ENCODE data around the gene MCC. TPM values are rescaled to one million over a fixed set of nuclear protein-coding genes. Genes with fewer than 3 reads are reported as not detected.

MCC gene
- polyA plus RNA-seq, 1 donor (not counting 4 experiments of a cell fraction or from before 2014, with no cell fraction given), result 24.6 TPM

GRCh38 chr5:113152380-113152740 is 335.9 kb downstream of the MCC start:
- H3K9me1 ChIP-seq (ENCODE audit: control insufficient read depth, extremely low read depth, insufficient read depth, low read length), result no peaks in the 10 kb centered on the region
- H3K27ac ChIP-seq (ENCODE audit: control insufficient read depth, insufficient read depth, low read length), result no peak overlapping the region
- FAIRE-seq (no peak), DNase-seq (ENCODE audit: low read depth, low spot score) (no peak)
- no peak overlapping the region for H3K9ac ChIP-seq (ENCODE audit: control insufficient read depth, extremely low read depth, insufficient read depth, low read length)
- H2AFZ ChIP-seq (ENCODE audit: control insufficient read depth, low read length), result no peak overlapping the region
- H3K27me3 ChIP-seq (ENCODE audit: control insufficient read depth, extremely low read depth, insufficient read depth, low read length), result no peaks in the 10 kb centered on the region
- no peaks in the 10 kb centered on the region for H4K20me1 ChIP-seq (ENCODE audit: control insufficient read depth, extremely low read depth, insufficient read depth, low read length)
- no peak overlapping the region for H3K4me3 ChIP-seq (ENCODE audit: control insufficient read depth in 2 of 3, extremely low read depth in 1 of 3, insufficient read depth in 2 of 3, low read depth in 1 of 3, low read length in 3 of 3)
- H3K4me2 ChIP-seq (ENCODE audit: control insufficient read depth, extremely low read depth, insufficient read depth, low read depth, low read length), result no peak overlapping the region
- dilution Hi-C loops (cut with MboI; ENCODE audit: extremely low pct_ligation_motif_present, low sequenced_read_pairs), result no loop called here
- no peaks in the 10 kb centered on the region for H3K9me3 ChIP-seq (ENCODE audit: control insufficient read depth, low read depth, low read length)
- peaks cover under 1% of the 10 kb centered on the region for H3K4me1 ChIP-seq (ENCODE audit: control insufficient read depth, extremely low read depth, insufficient read depth, low read length)
- peaks cover 3 to 6% of the 10 kb centered on the region in 2 experiments for H3K36me3 ChIP-seq (ENCODE audit: control insufficient read depth in 2 of 2, extremely low read depth in 1 of 2, insufficient read depth in 2 of 2, low read length in 2 of 2)
- TF ChIP-seq EZH2 (IDR thresholded peaks at IDR 0.05; ENCODE audit: low read length), result no peak
- no peak for TF ChIP-seq CTCF (optimal IDR thresholded peaks at IDR 0.05 in 1 of 3, IDR thresholded peaks at IDR 0.05 in 1 of 3, conservative IDR thresholded peaks at IDR 0.05 in 1 of 3; ENCODE audit: extremely low read depth in 1 of 3, insufficient read depth in 2 of 3, low read length in 3 of 3)
- H3K79me2 ChIP-seq (ENCODE audit: control insufficient read depth, insufficient read depth, low read length), result peaks cover 29% of the 10 kb centered on the region

- dilution Hi-C loops (cut with MboI; ENCODE audit: extremely low pct_ligation_motif_present, low sequenced_read_pairs), result no loop called here
Observed at GRCh38 chr5:113151641-113152379, 336.4 kb downstream of the MCC start.

More at GRCh38 chr5:113151641-113152379, 336.4 kb downstream of the MCC start:
- no peak overlapping the region for H3K9ac ChIP-seq (ENCODE audit: control insufficient read depth, extremely low read depth, insufficient read depth, low read length)
- H3K9me1 ChIP-seq (ENCODE audit: control insufficient read depth, extremely low read depth, insufficient read depth, low read length), result no peaks in the 10 kb centered on the region
- TF ChIP-seq EZH2 (IDR thresholded peaks at IDR 0.05; ENCODE audit: low read length), result no peak
- TF ChIP-seq CTCF (optimal IDR thresholded peaks at IDR 0.05 in 1 of 3, IDR thresholded peaks at IDR 0.05 in 1 of 3, conservative IDR thresholded peaks at IDR 0.05 in 1 of 3; ENCODE audit: extremely low read depth in 1 of 3, insufficient read depth in 2 of 3, low read length in 3 of 3), result no peak
- DNase-seq (ENCODE audit: low read depth, low spot score), result no peak
- peaks cover 28% of the 10 kb centered on the region for H3K79me2 ChIP-seq (ENCODE audit: control insufficient read depth, insufficient read depth, low read length)
- H3K4me2 ChIP-seq (ENCODE audit: control insufficient read depth, extremely low read depth, insufficient read depth, low read depth, low read length), result no peak overlapping the region
- no peaks in the 10 kb centered on the region for H4K20me1 ChIP-seq (ENCODE audit: control insufficient read depth, extremely low read depth, insufficient read depth, low read length)
- no peaks in the 10 kb centered on the region for H3K27me3 ChIP-seq (ENCODE audit: control insufficient read depth, extremely low read depth, insufficient read depth, low read length)
- no peak overlapping the region for H3K27ac ChIP-seq (ENCODE audit: control insufficient read depth, insufficient read depth, low read length)
- no peaks in the 10 kb centered on the region for H3K9me3 ChIP-seq (ENCODE audit: control insufficient read depth, low read depth, low read length)
- H3K4me1 ChIP-seq (ENCODE audit: control insufficient read depth, extremely low read depth, insufficient read depth, low read length), result peaks cover 3% of the 10 kb centered on the region
- H3K4me3 ChIP-seq (ENCODE audit: control insufficient read depth in 2 of 3, extremely low read depth in 1 of 3, insufficient read depth in 2 of 3, low read depth in 1 of 3, low read length in 3 of 3), result no peak overlapping the region
- peak; percentile 29 for FAIRE-seq
- no peak overlapping the region for H2AFZ ChIP-seq (ENCODE audit: control insufficient read depth, low read length)
- peaks cover 3 to 6% of the 10 kb centered on the region in 2 experiments for H3K36me3 ChIP-seq (ENCODE audit: control insufficient read depth in 2 of 2, extremely low read depth in 1 of 2, insufficient read depth in 2 of 2, low read length in 2 of 2)
